Measurements from ENCODE around the gene HELZ2.

Gene HELZ2

GRCh38 chr20:63537525-63538203 is 36.4 kb downstream of the HELZ2 start:
- peak; percentile 97 for DNase-seq (ENCODE audit: low spot score)

DNA sequence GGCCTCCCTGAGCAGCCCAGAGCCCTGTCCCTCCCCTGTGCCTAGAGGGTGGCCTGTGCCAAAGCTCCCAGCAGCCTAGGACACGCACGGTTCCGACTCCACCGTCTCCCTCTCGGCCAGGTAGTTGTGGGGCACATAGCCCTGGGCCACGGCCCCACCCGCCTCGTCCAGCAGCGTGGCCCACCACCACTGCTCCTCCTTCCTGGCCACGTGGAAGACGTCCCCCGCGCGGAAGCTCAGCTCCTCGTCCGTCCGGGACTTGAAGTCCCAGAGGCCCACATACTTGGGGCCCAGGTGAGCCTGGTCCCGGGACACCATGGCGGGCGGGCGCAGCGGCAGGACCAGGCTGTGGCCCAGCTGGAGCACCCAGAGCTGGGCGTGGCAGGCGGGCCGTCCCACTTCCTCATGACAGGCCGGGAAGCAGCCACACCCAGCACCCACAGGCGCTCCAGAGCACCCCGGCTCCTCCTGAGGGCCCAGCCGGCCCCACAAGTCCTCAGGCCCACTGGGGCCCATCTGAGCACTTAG is 37.0 kb downstream of the HELZ2 start, which contains the start of gene PTK6:
Gene PTK6, minus strand, starts transcription at position 380 of the 528 bp plus-strand sequence. Its CDS starts 62 bp downstream, at position 318.
- DNase-seq (ENCODE audit: low spot score) = no peak

- peak; percentile 81 for DNase-seq (ENCODE audit: low spot score)
Observed at GRCh38 chr20:63536241-63536977, 37.6 kb downstream of the HELZ2 start.

DNA sequence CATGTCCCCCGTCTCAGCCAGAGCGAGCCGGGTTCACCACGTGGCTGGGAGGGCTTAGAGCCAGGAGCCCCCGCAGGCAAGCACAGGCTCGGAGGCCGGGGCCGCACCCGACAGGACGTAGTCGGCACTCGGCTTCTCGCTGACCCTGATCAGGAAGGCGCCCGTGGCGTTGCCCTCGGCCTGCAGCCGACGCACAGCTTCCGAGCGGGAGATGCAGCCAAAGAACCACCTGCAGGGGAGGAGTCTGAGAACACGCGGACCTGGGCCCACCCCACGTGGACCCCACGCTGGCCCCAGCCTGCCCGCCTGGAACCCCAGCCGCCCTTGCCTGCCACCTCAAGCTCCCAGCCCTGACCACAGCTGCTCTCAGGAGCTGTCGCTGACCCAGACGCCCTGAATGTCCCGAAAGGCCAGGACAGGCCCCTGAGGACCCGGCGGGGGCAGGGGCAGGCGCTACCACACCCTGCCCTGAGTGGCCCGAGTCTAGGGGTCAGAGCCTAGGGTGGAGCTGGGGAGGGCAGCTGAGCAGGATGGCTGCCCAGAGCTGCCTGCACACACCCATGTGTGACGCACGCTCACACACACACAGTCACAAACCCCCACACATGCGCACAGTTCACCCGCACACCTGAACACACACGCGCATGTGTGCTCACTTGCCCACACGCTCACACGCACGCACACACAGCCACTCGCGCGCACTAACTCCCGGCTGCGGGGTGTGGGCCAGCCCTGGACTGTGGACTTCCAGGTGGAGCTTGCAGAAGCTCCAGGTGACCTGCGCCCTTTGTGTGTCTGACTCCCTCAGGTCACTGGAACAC is 39.0 kb downstream of the HELZ2 start:
- DNase-seq (ENCODE audit: low spot score) = peak; percentile 21

- no peak for DNase-seq (ENCODE audit: low spot score)
Observed at GRCh38 chr20:63534427-63534830, 39.6 kb downstream of the HELZ2 start.

DNA sequence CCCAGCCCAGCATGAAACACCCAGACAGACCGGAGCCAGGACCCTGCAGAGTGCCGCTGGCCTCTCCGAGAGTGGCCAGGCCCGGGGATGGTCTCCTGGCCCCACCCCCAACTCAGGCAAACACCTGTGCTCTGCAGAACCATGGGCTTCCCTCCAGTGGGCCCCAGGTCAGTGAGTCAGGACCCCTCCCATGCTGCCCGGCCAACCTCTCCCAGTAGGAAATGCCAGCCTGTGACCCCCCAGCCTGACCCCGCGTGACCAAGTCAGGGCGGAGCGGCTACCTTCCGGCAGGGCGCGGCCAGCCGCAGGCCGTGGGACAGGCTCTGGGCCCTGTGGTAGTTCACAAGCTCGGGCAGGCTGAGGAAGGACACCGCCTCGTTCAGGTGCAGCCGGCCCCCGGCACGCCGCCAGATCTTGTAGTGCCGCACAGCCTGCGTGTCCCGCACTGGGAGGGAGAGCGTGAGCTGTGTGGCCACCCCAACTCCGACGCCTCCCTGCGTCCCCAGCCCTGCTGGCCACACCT is 40.1 kb downstream of the HELZ2 start:
- DNase-seq (ENCODE audit: low spot score) = no peak

- DNase-seq (ENCODE audit: low spot score) = no peak
Observed at GRCh38 chr20:63533388-63533787, 40.7 kb downstream of the HELZ2 start.

DNA sequence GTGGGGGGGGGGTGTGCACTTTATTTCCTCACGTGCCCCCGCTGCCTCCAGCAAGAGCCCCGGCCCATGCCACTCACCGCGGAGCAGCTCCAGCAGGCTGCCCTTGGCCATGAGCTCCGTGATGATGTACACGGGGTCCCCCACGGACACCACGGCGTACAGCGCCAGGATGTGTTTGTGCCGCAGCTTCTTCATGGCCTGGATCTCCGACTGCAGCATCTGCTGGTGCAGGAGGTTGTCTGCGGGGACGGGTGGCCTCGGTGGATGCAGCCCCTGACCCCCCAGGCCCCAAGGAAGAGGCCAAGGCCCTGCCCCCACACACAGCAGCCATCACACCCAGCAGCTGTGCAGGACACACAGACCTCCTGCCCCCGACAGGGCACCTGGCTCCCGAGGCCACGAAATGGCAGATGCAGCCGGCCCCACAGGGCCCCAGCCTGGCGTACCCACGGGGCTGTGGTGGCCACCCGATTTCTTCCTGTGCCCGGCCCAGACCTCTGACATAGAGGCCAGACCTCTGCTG is 41.5 kb downstream of the HELZ2 start:
- DNase-seq (ENCODE audit: low spot score) = no peak

- no peak for DNase-seq (ENCODE audit: low spot score)
Observed at GRCh38 chr20:63531686-63532448, 42.2 kb downstream of the HELZ2 start.

DNA sequence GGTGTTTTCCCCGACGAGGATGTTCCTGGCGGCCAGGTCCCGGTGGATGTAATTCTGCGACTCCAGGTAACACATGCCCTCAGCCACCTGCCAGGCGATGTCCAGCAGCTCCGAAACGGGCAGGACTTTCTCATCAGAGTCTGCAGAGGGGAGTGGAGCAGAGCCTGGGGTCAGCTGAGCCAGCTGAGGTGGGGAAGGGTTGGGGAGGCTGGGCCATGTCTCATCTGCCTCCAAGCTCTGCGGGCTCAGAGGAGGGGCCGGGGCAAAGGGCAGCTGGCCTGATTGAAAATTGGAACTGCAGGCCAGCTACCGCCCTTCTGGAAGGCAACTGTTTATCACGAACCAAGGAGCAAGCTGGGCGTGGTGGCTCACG is 43.3 kb downstream of the HELZ2 start:
- no peak for DNase-seq (ENCODE audit: low spot score)

GRCh38 chr20:63529861-63530787 is 43.9 kb downstream of the HELZ2 start:
- DNase-seq (ENCODE audit: low spot score) = no peak

GRCh38 chr20:63529180-63529860 is 44.7 kb downstream of the HELZ2 start:
- no peak for DNase-seq (ENCODE audit: low spot score)

DNA sequence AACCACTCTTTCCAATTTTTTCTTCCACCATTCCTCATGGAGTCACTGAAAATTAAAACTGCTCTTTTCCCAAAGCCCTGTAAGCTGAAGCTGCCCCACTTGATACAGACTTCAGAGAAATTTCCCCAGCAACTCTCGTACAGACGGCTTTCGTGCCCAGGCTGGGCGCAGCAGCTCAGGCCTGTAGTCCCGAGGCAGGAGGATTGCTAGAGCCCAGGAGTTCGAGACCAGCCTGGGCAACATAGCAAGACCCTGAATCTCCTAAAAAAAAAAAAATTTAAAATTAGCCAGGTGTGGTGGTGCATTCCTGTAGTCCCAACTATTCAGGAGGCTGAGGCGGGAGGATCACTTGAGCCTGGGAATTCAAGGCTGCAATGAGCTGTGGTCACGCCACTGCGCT is 46.9 kb downstream of the HELZ2 start:
- DNase-seq (ENCODE audit: low spot score) = no peak

DNA sequence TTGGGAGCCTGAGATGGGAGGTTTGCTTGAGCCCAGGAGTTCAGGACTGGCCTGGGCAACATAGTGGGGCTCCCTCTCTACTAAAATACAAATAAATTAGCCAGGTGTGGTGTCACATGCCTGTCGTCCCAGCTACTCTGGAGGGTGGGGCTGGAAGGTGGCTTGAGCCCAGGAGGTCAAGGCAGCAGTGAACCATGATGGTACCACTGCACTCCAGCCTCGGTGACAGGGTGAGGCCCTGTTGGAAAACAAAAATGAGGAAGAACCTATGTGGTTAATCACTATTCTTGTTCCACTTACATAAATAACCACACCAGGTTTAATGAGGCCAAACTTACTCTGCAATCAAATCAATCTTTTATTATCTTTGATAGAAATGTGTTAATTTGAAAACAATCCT is 48.1 kb downstream of the HELZ2 start:
- no peak for DNase-seq (ENCODE audit: low spot score)

GRCh38 chr20:63525185-63525584 is 48.9 kb downstream of the HELZ2 start:
- DNase-seq (ENCODE audit: low spot score) = no peak
